ENCODE data around the gene ABR. TPM values are rescaled to one million over a fixed set of nuclear protein-coding genes. Genes with fewer than 3 reads are reported as not detected.

ABR gene
- total RNA-seq, 6 experiments from 2014 or later = 7.4 to 21.5 (median 11.3) TPM

- peak in 1 of 3 donors; percentile 78 for DNase-seq
- TF ChIP-seq CTCF (IDR thresholded peaks at IDR 0.05) (no peak), POLR2A (IDR thresholded peaks at IDR 0.05) (no peak)
- Histone ChIP-seq H3K4me3 (no peak overlapping the region), H3K27ac (no peak overlapping the region), H3K27me3 (no peaks in the 10 kb centered on the region), H3K4me1 (peaks cover 0 to 12% (median 3%) of the 10 kb centered on the region in 4 donors), H3K36me3 (no peaks in the 10 kb centered on the region), H3K9me3 (no peaks in the 10 kb centered on the region)
- peak in 3 of 4 donors; percentile 57 to 81 (median 62) for ATAC-seq
- 48% methylated on average over 2 of the region's 12 CpGs for WGBS (ENCODE audit: insufficient coverage, low coverage, low lambda C conversion rate, missing lambda C conversion rate)
- intact Hi-C loops (cut with DNase I) = loop anchor here (5.0 to 10.0 kb wide), 2 partner anchors 54 to 61 kb away; partner anchors contain the start of gene ABR (in 1 of the 2)
Measured at GRCh38 chr17:1120596-1121441, 59.0 kb downstream of the ABR start.

- TF ChIP-seq POLR2A (IDR thresholded peaks at IDR 0.05) (no peak), CTCF (IDR thresholded peaks at IDR 0.05) (no peak)
- ATAC-seq = no peak
- Histone ChIP-seq H3K27me3 (no peaks in the 10 kb centered on the region), H3K4me3 (no peak overlapping the region), H3K4me1 (peaks cover 0 to 12% (median 3%) of the 10 kb centered on the region in 4 donors), H3K27ac (no peak overlapping the region), H3K36me3 (no peaks in the 10 kb centered on the region), H3K9me3 (no peaks in the 10 kb centered on the region)
- no peak for DNase-seq
- intact Hi-C loops (cut with DNase I) = loop anchor here (5.0 to 10.0 kb wide), 2 partner anchors 55 to 62 kb away; partner anchors contain the start of gene ABR (in 1 of the 2)
- WGBS (ENCODE audit: insufficient coverage, low coverage, low lambda C conversion rate, missing lambda C conversion rate) = 33% methylated on average over 7 of the region's 8 CpGs
Measured at GRCh38 chr17:1119924-1120323, 59.9 kb downstream of the ABR start.

- intact Hi-C loops (cut with DNase I) = no loop called here
- DNase-seq (no peak), ATAC-seq (no peak)
- Histone ChIP-seq H3K36me3 (no peaks in the 10 kb centered on the region), H3K27ac (no peak overlapping the region), H3K4me3 (no peak overlapping the region), H3K9me3 (no peaks in the 10 kb centered on the region), H3K4me1 (peaks cover 0 to 4% (median 0%) of the 10 kb centered on the region in 4 donors), H3K27me3 (no peaks in the 10 kb centered on the region)
- WGBS (ENCODE audit: insufficient coverage, low coverage, low lambda C conversion rate, missing lambda C conversion rate) = 75% methylated on average over 3 of the region's 12 CpGs
- no peak for TF ChIP-seq POLR2A (IDR thresholded peaks at IDR 0.05)
Measured at GRCh38 chr17:1116602-1117001, 63.2 kb downstream of the ABR start.

GRCh38 chr17:1112875-1113274 lies 66.9 kb downstream of the ABR start:
- Histone ChIP-seq H3K4me3 (no peak overlapping the region), H3K27me3 (no peaks in the 10 kb centered on the region), H3K27ac (no peak overlapping the region), H3K36me3 (no peaks in the 10 kb centered on the region), H3K4me1 (peaks cover 0 to 9% (median 0%) of the 10 kb centered on the region in 4 donors), H3K9me3 (no peaks in the 10 kb centered on the region)
- TF ChIP-seq POLR2A (IDR thresholded peaks at IDR 0.05) = no peak
- TF ChIP-seq CTCF (IDR thresholded peaks at IDR 0.05) = no peak
- ATAC-seq = no peak
- DNase-seq = no peak
- intact Hi-C loops (cut with DNase I) = no loop called here
- 80% methylated on average over 8 of the region's 10 CpGs for WGBS (ENCODE audit: insufficient coverage, low coverage, low lambda C conversion rate, missing lambda C conversion rate)

Data from right lobe of liver (tissue), 6 donors.